AG20443 (cell line): ENCODE data around the gene IPCEF1.
A peak's percentile ranks its signal among the peaks of the same experiment; 100 is the strongest.
"Not testable (repeated sequence)": the region's sequence is repeated elsewhere in the genome, so short reads cannot be mapped to it uniquely, and the experiment has no call there.

ENCODE experiments used
- DNase-seq: peaks from one replicate; pipeline ENCODE4 v3.0.0; 2012; ENCODE audit warnings: low spot score, mixed read lengths

The IPCEF1 gene

GRCh38 chr6:154331750-154332149 lies 24.9 kb downstream of the IPCEF1 start:
- DNase-seq: no peak

GRCh38 chr6:154329350-154330170 lies 27.0 kb downstream of the IPCEF1 start:
- peak; percentile 11 for DNase-seq

- not testable (repeated sequence) for DNase-seq
Observed at GRCh38 chr6:154327313-154327712, 29.3 kb downstream of the IPCEF1 start.

- no peak for DNase-seq
Observed at GRCh38 chr6:154325142-154325541, 31.5 kb downstream of the IPCEF1 start.

GRCh38 chr6:154320181-154320580 lies 36.4 kb downstream of the IPCEF1 start:
- DNase-seq: no peak

- peak; percentile 15 for DNase-seq
Observed at GRCh38 chr6:154319231-154319858, 37.3 kb downstream of the IPCEF1 start.

GRCh38 chr6:154318721-154319120 lies 37.9 kb downstream of the IPCEF1 start:
- DNase-seq: no peak

- no peak for DNase-seq
Observed at GRCh38 chr6:154316131-154316530, 40.5 kb downstream of the IPCEF1 start.

- DNase-seq: no peak
Observed at GRCh38 chr6:154314084-154314483, 42.5 kb downstream of the IPCEF1 start.

GRCh38 chr6:154308986-154309385 lies 47.6 kb downstream of the IPCEF1 start:
- no peak for DNase-seq

GRCh38 chr6:154307696-154308425 lies 48.7 kb downstream of the IPCEF1 start:
- no peak for DNase-seq

GRCh38 chr6:154307147-154307546 lies 49.5 kb downstream of the IPCEF1 start:
- not testable (repeated sequence) for DNase-seq

- DNase-seq: no peak
Observed at GRCh38 chr6:154306696-154307095, 49.9 kb downstream of the IPCEF1 start.

- DNase-seq: no peak
Observed at GRCh38 chr6:154304191-154304590, 52.4 kb downstream of the IPCEF1 start.

- DNase-seq: not testable (repeated sequence)
Observed at GRCh38 chr6:154303642-154304041, 53.0 kb downstream of the IPCEF1 start.

GRCh38 chr6:154301839-154302752 lies 54.5 kb downstream of the IPCEF1 start:
- DNase-seq: peak; percentile 43

GRCh38 chr6:154301086-154301625 lies 55.4 kb downstream of the IPCEF1 start:
- no peak for DNase-seq

- no peak for DNase-seq
Observed at GRCh38 chr6:154298297-154298696, 58.3 kb downstream of the IPCEF1 start.

GRCh38 chr6:154297721-154298120 lies 58.9 kb downstream of the IPCEF1 start:
- DNase-seq: peak; percentile 55

- DNase-seq: no peak
Observed at GRCh38 chr6:154297210-154297609, 59.4 kb downstream of the IPCEF1 start.

- DNase-seq: no peak
Observed at GRCh38 chr6:154295733-154296132, 60.9 kb downstream of the IPCEF1 start.
